Globus pallidus (tissue), 1 donor: Measurements from ENCODE around the gene GCNT2.
"Not testable (repeated sequence)": the region's sequence is repeated elsewhere in the genome, so short reads cannot be mapped to it uniquely, and the experiment has no call there.

ENCODE experiments used
- DNase-seq: peaks from one replicate; pipeline ENCODE4 v3.0.0-alpha.2; 2015; ENCODE audit warnings: low spot score

Gene GCNT2

DNA sequence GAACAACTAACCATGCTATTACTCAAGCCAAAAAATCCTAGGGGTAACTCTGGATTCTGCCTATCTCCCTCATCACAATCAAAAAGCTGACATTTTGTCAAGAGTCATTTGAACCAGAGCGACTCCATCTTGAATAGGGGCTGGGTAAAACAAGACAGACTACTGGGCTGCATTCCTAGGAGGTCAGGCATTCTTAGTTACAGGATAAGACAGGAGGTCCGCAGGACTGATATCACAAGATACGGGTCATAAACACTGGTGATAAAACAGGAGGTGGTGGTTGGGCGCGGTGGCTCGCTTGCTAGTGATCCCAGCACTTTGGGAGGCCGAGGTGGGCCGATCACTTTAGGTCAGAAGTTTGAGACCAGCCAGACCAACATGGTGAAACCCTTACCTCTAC lies 141.1 kb downstream of the GCNT2 start:
- DNase-seq = no peak

DNA sequence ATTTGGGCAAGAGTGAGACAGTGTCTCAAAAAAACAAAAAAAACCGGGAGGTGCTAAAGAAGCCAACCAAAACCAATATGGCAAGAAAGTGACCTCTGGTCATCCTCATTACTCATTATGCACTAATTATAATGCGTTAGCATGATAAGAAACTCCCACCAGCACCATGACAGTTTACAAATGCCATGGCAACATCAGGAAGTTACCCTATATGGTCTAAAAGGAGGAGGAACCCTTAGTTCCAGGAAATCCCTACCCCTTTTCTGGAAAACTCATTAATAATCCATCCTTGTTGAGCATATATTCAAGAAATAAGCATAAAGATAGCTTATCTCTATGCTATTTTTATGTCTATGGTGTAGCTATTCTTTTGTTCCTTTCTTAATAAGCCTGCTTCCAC lies 141.6 kb downstream of the GCNT2 start:
- DNase-seq = no peak

DNA sequence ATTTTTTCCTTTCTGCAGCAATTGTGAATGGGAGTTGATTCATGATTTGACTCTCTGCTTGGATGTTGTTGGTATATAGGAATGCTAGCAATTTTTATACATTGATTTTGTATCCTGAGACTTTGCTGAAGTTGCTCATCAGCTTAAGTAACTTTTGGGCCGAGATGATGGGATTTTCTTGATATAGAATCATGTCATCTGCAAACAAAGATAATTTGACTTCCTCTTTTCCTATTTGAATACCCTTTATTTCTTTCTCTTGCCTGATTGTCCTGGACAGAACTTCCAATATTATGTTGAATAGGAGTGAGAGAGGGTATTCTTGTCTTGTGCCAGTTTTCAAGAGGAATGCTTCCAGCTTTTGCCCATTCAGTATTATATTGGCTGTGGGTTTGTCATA lies 144.4 kb downstream of the GCNT2 start:
- not testable (repeated sequence) for DNase-seq

DNA sequence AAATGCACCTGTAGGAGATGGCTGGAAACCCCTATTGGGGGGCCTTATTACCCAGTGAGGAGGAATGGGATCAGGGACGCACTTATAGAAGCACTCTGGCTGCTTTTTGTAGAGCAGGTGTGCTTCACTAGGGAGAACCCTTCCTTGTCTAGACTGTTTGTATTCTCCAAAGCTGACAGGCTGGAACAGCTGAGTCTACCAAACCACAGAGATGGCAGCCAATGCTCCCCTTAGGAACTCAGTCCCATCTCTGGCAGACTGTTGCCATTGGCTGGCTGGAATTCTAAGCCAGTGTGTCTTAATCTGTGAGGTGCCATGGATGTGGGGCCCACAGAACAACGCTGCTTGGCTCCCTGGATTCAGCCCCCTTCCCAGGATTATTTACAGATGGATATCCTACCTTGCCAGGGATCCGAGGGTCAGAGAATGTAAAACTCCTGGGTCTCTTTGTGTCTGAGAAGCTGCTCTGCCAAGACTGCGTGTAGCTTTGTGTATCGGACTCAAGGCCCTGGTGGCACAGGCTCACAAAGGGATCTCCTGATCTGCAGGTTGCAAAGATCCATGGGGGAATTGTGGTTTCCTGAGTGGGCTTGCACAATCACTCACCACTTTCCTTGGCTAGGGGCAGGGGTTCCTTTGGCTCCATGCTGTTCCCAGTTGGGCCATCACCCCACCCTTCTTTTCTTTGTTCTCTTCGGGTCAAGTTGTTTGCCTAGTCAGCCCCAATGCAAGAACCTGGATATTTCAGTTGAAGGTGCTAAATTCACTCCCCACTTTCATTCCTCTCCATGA lies 147.2 kb downstream of the GCNT2 start:
- DNase-seq = no peak

DNA sequence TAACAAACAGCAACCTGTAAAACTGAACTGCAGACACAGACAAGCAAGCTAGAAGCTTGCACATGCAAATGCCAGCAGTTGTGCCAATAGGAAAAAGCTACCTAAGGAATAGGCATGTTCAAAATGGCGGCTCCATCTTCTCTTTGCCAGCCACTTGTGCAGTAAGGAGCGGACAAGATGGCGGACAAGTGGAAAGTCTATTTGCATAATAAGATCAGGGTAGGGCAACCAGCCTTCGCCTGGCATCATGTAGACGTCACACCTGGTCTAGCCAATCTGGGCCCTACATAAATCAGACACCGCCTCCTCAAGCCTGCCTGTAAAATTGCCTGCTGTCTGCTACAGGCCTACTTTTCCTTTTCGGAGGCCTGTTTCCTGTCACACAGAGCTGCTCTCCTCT lies 155.3 kb downstream of the GCNT2 start:
- no peak for DNase-seq

DNA sequence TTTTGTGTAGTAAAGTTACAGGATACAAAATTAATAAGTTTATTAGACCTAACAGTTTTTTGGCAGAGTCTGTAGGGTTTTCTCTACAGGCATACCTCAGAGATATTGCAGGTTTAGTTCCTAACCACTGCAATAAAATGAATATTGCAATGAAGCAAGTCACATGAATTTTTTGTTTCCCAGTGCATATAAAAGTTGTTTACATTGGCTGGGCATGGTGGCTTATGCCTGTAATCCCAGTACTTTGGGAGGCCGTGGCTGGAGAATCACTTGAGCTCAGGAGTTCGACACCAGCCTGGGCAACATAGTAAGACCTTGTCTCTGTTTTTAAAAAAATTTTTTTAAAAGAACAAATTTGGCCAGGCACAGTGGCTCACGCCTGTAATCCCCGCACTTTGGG lies 157.3 kb downstream of the GCNT2 start:
- DNase-seq = no peak
